Measurements from ENCODE around the gene LRRC74B.
A peak's percentile ranks its signal among the peaks of the same experiment; 100 is the strongest.
"Not testable (repeated sequence)": the region's sequence is repeated elsewhere in the genome, so short reads cannot be mapped to it uniquely, and the experiment has no call there.

Gene LRRC74B

GRCh38 chr22:21033895-21034294 is 11.9 kb upstream of the LRRC74B start:
- H3K4me3 ChIP-seq (ENCODE audit: low read depth, low read length), result no peak overlapping the region
- TF ChIP-seq MYC (IDR thresholded peaks at IDR 0.05; ENCODE audit: low read depth, low read length) (no peak), MAX (IDR thresholded peaks at IDR 0.05; ENCODE audit: low read depth, low read length) (no peak), POLR2A (IDR thresholded peaks at IDR 0.05; ENCODE audit: extremely low read depth, insufficient read length) (no peak), CTCF (IDR thresholded peaks at IDR 0.05; ENCODE audit: low read depth, low read length) (no peak)
- no peak for DNase-seq (ENCODE audit: low read depth)

- no peak for TF ChIP-seq POLR2A (IDR thresholded peaks at IDR 0.05; ENCODE audit: extremely low read depth, insufficient read length)
- TF ChIP-seq MYC (IDR thresholded peaks at IDR 0.05; ENCODE audit: low read depth, low read length), result no peak
- no peak for TF ChIP-seq MAX (IDR thresholded peaks at IDR 0.05; ENCODE audit: low read depth, low read length)
- TF ChIP-seq CTCF (IDR thresholded peaks at IDR 0.05; ENCODE audit: low read depth, low read length), result no peak
- no peak for DNase-seq (ENCODE audit: low read depth)
- H3K4me3 ChIP-seq (ENCODE audit: low read depth, low read length), result no peak overlapping the region
Measured at GRCh38 chr22:21034989-21035388, 10.8 kb upstream of the LRRC74B start.

GRCh38 chr22:21038405-21038804 is 7.3 kb upstream of the LRRC74B start:
- H3K4me3 ChIP-seq (ENCODE audit: low read depth, low read length), result no peak overlapping the region
- DNase-seq (ENCODE audit: low read depth), result no peak
- TF ChIP-seq MAX (IDR thresholded peaks at IDR 0.05; ENCODE audit: low read depth, low read length) (no peak), MYC (IDR thresholded peaks at IDR 0.05; ENCODE audit: low read depth, low read length) (no peak), CTCF (IDR thresholded peaks at IDR 0.05; ENCODE audit: low read depth, low read length) (no peak), POLR2A (IDR thresholded peaks at IDR 0.05; ENCODE audit: extremely low read depth, insufficient read length) (no peak)

- not testable (repeated sequence) for DNase-seq (ENCODE audit: low read depth)
Measured at GRCh38 chr22:21039158-21039557, 6.6 kb upstream of the LRRC74B start.

GRCh38 chr22:21041937-21042336 is 3.8 kb upstream of the LRRC74B start:
- no peak for TF ChIP-seq CTCF (IDR thresholded peaks at IDR 0.05; ENCODE audit: low read depth, low read length)
- TF ChIP-seq POLR2A (IDR thresholded peaks at IDR 0.05; ENCODE audit: extremely low read depth, insufficient read length), result no peak
- no peak for TF ChIP-seq MYC (IDR thresholded peaks at IDR 0.05; ENCODE audit: low read depth, low read length)
- TF ChIP-seq MAX (IDR thresholded peaks at IDR 0.05; ENCODE audit: low read depth, low read length), result no peak
- no peak for DNase-seq (ENCODE audit: low read depth)
- no peak overlapping the region for H3K4me3 ChIP-seq (ENCODE audit: low read depth, low read length)

More at GRCh38 chr22:21039158-21039557, 6.6 kb upstream of the LRRC74B start:
- not testable (repeated sequence) for H3K4me3 ChIP-seq (ENCODE audit: low read depth, low read length)

GRCh38 chr22:21042978-21043859 is 2.5 kb upstream of the LRRC74B start:
- DNase-seq (ENCODE audit: low read depth), result peak; percentile 50
- H3K4me3 ChIP-seq (ENCODE audit: low read depth, low read length), result no peak overlapping the region
- TF ChIP-seq CTCF (IDR thresholded peaks at IDR 0.05; ENCODE audit: low read depth, low read length), result no peak
- TF ChIP-seq MYC (IDR thresholded peaks at IDR 0.05; ENCODE audit: low read depth, low read length), result no peak
- TF ChIP-seq MAX (IDR thresholded peaks at IDR 0.05; ENCODE audit: low read depth, low read length), result no peak
- TF ChIP-seq POLR2A (IDR thresholded peaks at IDR 0.05; ENCODE audit: extremely low read depth, insufficient read length), result no peak
